ENCODE measurements around the gene NHP2. TPM values are rescaled to one million over a fixed set of nuclear protein-coding genes. Genes with fewer than 3 reads are reported as not detected.

NHP2 gene
- total RNA-seq, 6 experiments from 2014 or later = 35.5 to 174 (median 43.9) TPM

GRCh38 chr5:178123094-178123965 is 30.4 kb downstream of the NHP2 start:
- intact Hi-C loops (cut with DNase I) = no loop called here
- Histone ChIP-seq H3K27ac (no peak overlapping the region), H3K4me1 (no peaks in the 10 kb centered on the region), H3K36me3 (no peaks in the 10 kb centered on the region), H3K4me3 (no peak overlapping the region), H3K27me3 (no peaks in the 10 kb centered on the region), H3K9me3 (no peaks in the 10 kb centered on the region)
- 74% methylated on average over 5 of the region's 13 CpGs for WGBS (ENCODE audit: insufficient coverage, low coverage, low lambda C conversion rate, missing lambda C conversion rate)
- no peak for TF ChIP-seq CTCF (IDR thresholded peaks at IDR 0.05)
- no peak for TF ChIP-seq POLR2A (IDR thresholded peaks at IDR 0.05)
- DNase-seq = no peak
- ATAC-seq = no peak

DNA sequence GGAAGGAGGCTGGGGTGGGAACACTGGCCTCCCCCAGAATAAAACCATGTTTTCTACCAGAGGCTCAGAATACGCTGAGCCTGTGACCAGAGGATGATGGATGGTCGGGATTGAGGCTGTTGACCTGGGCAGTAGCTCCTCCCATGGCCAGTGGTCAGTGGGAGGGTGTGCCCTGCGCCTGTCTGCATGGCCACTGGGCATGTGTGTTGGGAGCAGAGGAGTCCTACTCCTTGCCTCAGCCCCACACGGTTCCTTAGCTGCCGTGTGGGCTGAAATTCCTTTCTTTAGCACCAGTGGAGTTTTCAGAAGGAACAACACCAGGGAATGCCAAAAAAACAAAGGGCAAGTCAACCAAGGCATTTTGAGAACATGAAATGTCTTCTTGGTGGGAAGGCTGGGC is 31.3 kb downstream of the NHP2 start:
- ATAC-seq = no peak
- H3K36me3 ChIP-seq = no peaks in the 10 kb centered on the region
- no peaks in the 10 kb centered on the region for H3K27me3 ChIP-seq
- H3K4me3 ChIP-seq = no peak overlapping the region
- no peak overlapping the region for H3K27ac ChIP-seq
- intact Hi-C loops (cut with DNase I) = no loop called here
- TF ChIP-seq POLR2A (IDR thresholded peaks at IDR 0.05) (no peak), CTCF (IDR thresholded peaks at IDR 0.05) (no peak)
- no peaks in the 10 kb centered on the region for H3K4me1 ChIP-seq
- WGBS (ENCODE audit: insufficient coverage, low coverage, low lambda C conversion rate, missing lambda C conversion rate) = 69% methylated on average over 5 of the region's 5 CpGs
- H3K9me3 ChIP-seq = no peaks in the 10 kb centered on the region
- DNase-seq = no peak

DNA sequence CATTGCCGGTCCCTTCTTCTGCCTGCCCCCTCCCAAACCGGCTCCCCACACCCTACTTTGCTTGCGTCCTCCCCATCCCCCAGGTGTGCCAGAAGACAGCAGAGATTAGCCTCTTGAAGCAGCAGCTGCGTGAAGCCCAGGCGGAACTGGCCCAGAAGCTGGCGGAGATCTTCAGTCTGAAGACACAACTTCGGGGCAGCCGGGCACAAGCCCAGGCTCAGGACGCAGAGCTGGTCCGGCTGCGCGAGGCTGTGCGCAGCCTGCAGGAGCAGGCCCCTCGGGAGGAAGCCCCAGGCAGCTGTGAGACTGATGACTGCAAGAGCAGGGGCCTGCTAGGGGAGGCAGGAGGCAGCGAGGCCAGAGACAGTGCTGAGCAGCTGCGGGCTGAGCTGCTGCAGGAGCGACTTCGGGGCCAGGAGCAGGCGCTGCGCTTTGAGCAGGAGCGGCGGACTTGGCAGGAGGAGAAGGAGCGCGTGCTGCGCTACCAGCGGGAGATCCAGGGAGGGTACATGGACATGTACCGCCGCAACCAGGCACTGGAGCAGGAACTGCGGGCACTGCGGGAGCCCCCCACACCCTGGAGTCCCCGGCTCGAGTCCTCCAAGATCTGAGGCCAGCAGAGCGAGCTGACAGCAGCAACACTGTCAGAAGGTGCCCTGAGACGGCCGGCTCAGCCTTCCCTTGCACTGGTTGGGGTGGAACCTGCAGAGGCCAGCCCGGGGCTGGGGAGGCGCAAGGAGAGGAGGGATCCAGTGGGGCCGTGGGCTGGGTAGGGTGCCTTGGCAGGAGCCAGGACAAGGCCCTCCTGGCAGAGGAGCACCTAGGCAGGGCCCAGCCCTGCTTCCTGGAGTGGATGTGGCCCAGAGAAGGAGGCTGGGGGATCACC is 32.1 kb downstream of the NHP2 start:
- no peak overlapping the region for H3K27ac ChIP-seq
- ATAC-seq (no peak), DNase-seq (no peak)
- 63% methylated on average over 9 of the region's 38 CpGs for WGBS (ENCODE audit: insufficient coverage, low coverage, low lambda C conversion rate, missing lambda C conversion rate)
- no peaks in the 10 kb centered on the region for H3K36me3 ChIP-seq
- H3K9me3 ChIP-seq = no peaks in the 10 kb centered on the region
- intact Hi-C loops (cut with DNase I) = no loop called here
- no peak overlapping the region for H3K4me3 ChIP-seq
- H3K27me3 ChIP-seq = no peaks in the 10 kb centered on the region
- no peak for TF ChIP-seq POLR2A (IDR thresholded peaks at IDR 0.05)
- TF ChIP-seq CTCF (IDR thresholded peaks at IDR 0.05) = no peak
- no peaks in the 10 kb centered on the region for H3K4me1 ChIP-seq

DNA sequence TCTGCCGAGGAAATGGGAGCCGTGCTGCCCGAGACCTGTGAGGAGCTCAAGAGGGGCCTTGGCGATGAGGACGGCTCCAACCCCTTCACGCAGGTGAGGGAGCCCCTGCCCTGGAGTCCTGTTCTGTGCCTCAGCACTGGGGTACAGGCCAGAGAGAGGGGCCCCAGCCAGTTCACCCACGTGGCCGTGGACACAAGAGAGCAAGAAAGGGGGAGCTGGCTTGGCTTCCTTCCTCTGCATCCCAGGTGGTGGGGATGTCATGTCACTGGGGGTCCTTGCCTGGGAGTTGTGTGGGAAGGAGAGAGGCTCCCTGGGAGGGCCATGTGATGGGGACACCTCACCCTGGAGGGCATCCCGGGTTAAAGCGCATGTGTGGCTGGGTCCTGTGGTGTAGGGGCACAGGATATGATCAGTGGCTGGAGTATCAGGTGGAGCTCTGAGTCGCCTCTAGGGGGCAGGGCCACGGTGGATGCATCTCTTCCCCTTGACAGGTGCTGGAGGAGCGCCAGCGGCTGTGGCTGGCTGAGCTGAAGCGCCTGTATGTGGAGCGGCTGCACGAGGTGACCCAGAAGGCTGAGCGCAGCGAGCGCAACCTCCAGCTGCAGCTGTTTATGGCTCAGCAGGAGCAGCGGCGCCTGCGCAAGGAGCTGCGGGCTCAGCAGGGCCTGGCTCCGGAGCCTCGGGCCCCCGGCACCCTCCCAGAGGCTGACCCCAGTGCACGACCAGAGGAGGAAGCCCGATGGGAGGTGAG is 32.9 kb downstream of the NHP2 start:
- no peak overlapping the region for H3K27ac ChIP-seq

More for the DNA sequence above, 32.9 kb downstream of the NHP2 start:
- TF ChIP-seq POLR2A (IDR thresholded peaks at IDR 0.05) (no peak), CTCF (IDR thresholded peaks at IDR 0.05) (peak; percentile 23 to 51 (median 38))
- ATAC-seq (peak; percentile 73 to 91 (median 84)), DNase-seq (peak; percentile 70 to 86 (median 83))
- intact Hi-C loops (cut with DNase I) = no loop called here
- Histone ChIP-seq H3K27me3 (no peaks in the 10 kb centered on the region), H3K36me3 (no peaks in the 10 kb centered on the region), H3K9me3 (no peaks in the 10 kb centered on the region), H3K4me1 (no peaks in the 10 kb centered on the region), H3K4me3 (no peak overlapping the region)
- WGBS (ENCODE audit: insufficient coverage, low coverage, low lambda C conversion rate, missing lambda C conversion rate) = 58% methylated on average over 4 of the region's 29 CpGs

Measured in right lobe of liver (tissue), 6 donors.